Motor neuron (in vitro differentiated cells): ENCODE results near the gene CASP2. TPM values are rescaled to one million over a fixed set of nuclear protein-coding genes. Genes with fewer than 3 reads are reported as not detected.

Experiments
- ATAC-seq, 8 experiments: fragments of 200-7000 bp; cut with Tn5 transposase; replicated peaks in 6 of 8; 2 replicates each; pipeline ENCODE4 v1.8.0; 2021; ENCODE audit warnings: mild to moderate bottlenecking in 8 of 8, moderate library complexity in 8 of 8
- H3K27ac ChIP-seq, 2 donors: fragments of 250-450 bp; sonication (Bioruptor Pico); 2 replicates each; pipeline ENCODE4 v1.9.0; 2021; ENCODE audit warnings: antibody characterized with exemption in 2 of 2, mild to moderate bottlenecking in 2 of 2, moderate library complexity in 1 of 2
- H3K4me1 ChIP-seq, 2 donors: fragments of 250-450 bp; sonication (Bioruptor Pico); replicated peaks in 1 of 2; 2 replicates each; pipeline ENCODE4 v1.6.1; 2021; ENCODE audit warnings: antibody characterized with exemption in 2 of 2, mild to moderate bottlenecking in 2 of 2, moderate library complexity in 1 of 2
- H3K4me3 ChIP-seq, 5 donors: fragments of 250-450 bp; sonication (Bioruptor Pico); 2 replicates each; pipeline ENCODE4 v1.9.0; 2021; ENCODE audit warnings: antibody characterized with exemption in 5 of 5, mild to moderate bottlenecking in 5 of 5, moderate library complexity in 4 of 5
- WGBS, 10 experiments: fragments of 450-650 bp; shearing (Covaris generic); methylation state at CpG; one replicate each; pipeline ENCODE4 v1.0.0; 2022; 5-methylcytosine and 5-hydroxymethylcytosine counted together
- in situ Hi-C, 9 experiments: fragments of 400-800 bp; cut with MboI; loops; one replicate each; pipeline ENCODE4 v1.15.0; 2021; ENCODE audit warnings: low sequenced_read_pairs in 9 of 9, low pct_unique_long_range_greater_than_20kb in 2 of 9; ENCODE audit not compliant: unreplicated experiment in 9 of 9
- total RNA-seq, 8 experiments: library from RNA; unstranded; fragments of 300-600 nt; gene quantifications; 2 replicates each; pipeline versions ENCODE4 v1.2.3 to v1.2.4, GENCODE V29; 2022

Gene CASP2
- total RNA-seq, 8 experiments from 2014 or later = 10.5 to 26.0 (median 14.1) TPM

DNA sequence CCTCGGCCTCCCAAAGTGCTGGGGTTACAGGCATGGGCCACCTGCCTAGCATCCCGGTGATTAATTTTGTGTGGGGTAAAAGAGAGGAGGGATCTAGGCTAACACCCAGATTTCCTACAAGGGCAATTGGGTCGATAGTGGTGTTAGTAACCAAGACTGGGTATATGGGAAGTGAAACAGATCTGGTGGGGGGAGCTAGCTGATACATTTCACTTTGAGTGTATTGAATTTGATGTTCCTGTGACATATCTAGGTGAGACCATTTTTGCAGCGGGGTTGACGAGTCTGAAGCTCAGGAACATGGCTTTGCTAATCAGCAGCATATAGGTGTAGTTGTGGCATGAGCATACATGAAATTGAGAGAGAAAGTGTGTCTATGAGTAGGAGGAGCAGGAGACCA is 39.8 kb downstream of the CASP2 start:
- in situ Hi-C loops = no loop called here
- 89 to 100% (median 96%) methylated on average over 2 to 4 of the region's 5 CpGs; no CpG with 5 or more reads in 5 of the 10 experiments for WGBS, 10 experiments
- no peak overlapping the region for H3K27ac ChIP-seq
- no peak overlapping the region for H3K4me3 ChIP-seq
- no peak for ATAC-seq
- peaks cover 6 to 7% of the 10 kb centered on the region in 2 donors for H3K4me1 ChIP-seq

DNA sequence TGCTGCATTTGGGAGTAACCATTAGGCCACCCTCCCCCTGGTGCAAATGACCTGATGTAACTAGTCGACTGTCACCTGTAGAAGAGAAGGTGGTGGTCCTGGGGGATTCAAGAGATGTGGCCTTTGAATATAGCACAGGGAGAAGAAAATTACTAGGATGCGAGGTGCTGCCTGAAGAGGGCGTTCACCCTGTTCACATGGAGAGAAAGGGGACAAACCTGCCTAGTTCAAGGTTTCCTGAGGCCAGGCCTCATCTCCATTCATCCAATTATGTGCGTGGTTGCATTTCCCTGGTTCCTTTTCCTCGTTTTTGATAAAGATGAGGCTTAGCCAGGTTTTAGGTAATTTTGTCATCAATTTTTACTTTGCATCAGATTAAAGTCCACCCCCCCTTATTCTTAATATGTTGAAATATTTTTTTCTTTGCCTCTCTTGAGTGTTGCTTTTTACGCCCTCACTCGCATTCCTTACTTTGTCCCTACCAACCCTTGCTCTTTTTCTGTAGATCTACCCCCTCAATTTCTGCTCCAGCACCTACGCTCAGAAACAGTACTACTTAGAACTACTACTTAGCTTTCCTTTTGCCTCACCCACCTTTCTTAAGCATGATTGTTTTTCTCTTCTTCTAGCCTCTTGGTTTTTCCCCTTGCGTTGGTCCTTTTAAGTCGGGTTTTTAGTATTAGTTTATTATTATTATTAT is 41.5 kb downstream of the CASP2 start:
- no peak overlapping the region for H3K27ac ChIP-seq
- H3K4me3 ChIP-seq = no peak overlapping the region
- no peak for ATAC-seq
- no peaks in the 10 kb centered on the region for H3K4me1 ChIP-seq
- WGBS, 10 experiments = 70 to 93% (median 84%) methylated on average over 3 to 10 of the region's 10 CpGs
- in situ Hi-C loops = no loop called here

DNA sequence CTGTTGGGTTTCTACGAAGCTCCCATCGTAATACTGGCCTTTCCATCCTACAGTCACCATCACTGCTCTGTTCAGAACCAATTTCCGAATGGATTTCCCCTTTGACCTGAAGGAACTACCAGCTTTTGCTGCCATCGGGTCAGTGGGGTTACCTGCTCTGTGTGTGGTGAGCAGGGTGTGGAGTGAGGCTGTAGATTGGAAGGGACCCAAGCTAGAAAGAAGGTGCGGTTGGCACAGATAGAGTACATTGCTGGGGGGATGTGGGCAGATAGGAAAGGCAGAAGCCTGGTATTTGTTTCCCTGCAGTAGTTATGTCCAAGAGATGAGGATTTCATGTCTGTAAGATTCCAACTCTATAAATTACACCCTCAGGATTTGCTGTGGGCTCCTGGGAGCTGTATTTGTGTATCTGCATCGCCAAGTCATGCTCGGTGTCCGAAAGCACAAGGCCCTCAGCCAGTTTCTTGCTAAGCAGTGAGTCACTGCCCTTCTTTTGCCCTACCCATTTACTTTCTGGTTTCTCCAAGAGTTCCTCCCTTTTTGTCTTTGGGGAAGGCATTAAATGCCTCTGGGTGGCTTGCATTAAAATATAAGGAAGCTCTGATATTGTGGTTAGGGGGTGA is 43.1 kb downstream of the CASP2 start:
- H3K27ac ChIP-seq = no peak overlapping the region
- WGBS, 10 experiments = 60 to 94% (median 87%) methylated on average over 3 to 6 of the region's 8 CpGs; no CpG with 5 or more reads in 3 of the 10 experiments

DNA sequence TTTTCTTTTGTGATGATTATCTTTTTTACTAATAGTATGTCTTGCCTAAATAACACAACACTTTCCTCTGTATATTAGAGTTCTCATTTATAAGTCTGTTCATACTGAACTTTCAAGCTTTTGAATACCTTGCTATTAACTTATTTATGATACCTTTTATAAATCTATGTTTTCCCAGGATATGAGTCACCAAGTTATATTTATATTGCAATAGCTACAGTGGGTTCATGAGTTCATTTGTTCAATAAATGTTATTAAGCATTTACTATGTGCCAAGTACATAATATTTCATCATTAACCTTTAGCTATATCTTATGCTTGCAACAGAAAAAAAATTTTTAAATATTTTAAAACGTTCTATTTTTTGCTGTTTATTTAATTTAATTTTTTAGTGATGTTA is 46.1 kb downstream of the CASP2 start:
- Histone ChIP-seq H3K27ac (no peak overlapping the region), H3K4me1 (no peaks in the 10 kb centered on the region), H3K4me3 (no peak overlapping the region)
- WGBS, 10 experiments = 0 to 40% (median 16%) methylated on average over 1 of the region's 1 CpG
- in situ Hi-C loops = no loop called here
- ATAC-seq = no peak

More for the DNA sequence above, 43.1 kb downstream of the CASP2 start:
- peak in 4 of 8 experiments; percentile 33 to 100 (median 70) for ATAC-seq
- Histone ChIP-seq H3K4me1 (no peaks in the 10 kb centered on the region), H3K4me3 (no peak overlapping the region)
- in situ Hi-C loops = no loop called here

DNA sequence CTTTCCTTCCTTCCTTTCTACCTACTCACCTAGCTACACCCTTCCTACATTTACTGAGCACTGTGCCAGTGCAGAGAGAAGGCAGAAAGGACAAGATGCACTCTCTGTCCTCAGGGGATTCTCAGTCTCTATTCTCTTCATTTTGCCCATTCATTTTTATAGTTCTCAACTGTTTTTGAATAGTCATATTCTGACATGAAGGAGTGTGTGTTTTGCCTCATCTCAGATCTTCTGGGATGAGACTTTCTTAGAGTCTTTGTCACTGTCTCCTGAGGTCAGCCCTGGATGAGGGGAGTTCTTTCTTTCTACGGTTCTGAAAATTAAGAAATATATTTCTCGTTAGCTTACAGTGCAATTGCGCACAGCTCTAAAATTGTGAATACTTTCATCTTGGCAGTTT is 49.1 kb downstream of the CASP2 start:
- no peak for ATAC-seq
- 45 to 100% (median 83%) methylated on average over 1 to 3 of the region's 3 CpGs; no CpG with 5 or more reads in 1 of the 10 experiments for WGBS, 10 experiments
- no peaks in the 10 kb centered on the region for H3K4me1 ChIP-seq
- H3K27ac ChIP-seq = no peak overlapping the region
- in situ Hi-C loops = no loop called here
- no peak overlapping the region for H3K4me3 ChIP-seq

DNA sequence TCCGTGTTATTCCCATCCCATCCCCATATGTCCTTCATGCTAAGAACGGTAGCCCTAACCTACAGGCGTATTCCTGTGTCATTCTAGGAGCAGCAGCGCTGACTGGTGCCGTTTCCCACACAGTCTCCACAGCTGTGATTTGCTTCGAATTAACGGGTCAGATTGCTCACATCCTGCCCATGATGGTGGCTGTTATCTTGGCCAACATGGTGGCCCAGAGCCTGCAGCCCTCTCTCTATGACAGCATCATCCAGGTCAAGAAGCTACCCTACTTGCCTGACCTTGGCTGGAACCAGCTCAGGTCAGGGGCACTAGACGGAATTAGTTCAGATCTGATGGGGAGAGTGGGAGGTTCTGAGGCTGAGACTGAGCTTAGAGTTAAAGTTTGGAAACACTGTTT is 53.7 kb downstream of the CASP2 start:
- no peak for ATAC-seq
- in situ Hi-C loops = no loop called here
- no peaks in the 10 kb centered on the region for H3K4me1 ChIP-seq
- H3K27ac ChIP-seq = no peak overlapping the region
- H3K4me3 ChIP-seq = no peak overlapping the region
- 62 to 100% (median 95%) methylated on average over 1 to 6 of the region's 8 CpGs for WGBS, 10 experiments

DNA sequence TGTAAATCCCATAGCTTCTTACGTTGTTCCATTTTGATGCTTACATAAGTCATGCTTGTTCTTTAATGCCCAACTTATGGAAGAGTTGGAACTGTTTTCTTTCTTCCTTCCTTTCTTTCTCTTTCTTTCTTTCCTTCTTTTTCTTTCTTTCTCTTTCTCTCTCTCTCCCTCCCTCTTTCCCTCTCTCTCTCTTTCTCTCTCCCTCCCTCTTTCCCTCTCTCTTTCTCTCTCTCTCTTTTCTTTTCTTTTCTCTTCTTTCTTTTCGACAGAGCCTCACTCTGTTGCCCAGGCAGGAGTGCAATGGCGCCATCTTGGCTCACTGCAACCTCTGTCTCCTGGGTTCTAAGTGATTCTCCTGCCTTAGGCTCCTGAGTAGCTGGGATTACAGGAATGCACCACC is 55.4 kb downstream of the CASP2 start:
- in situ Hi-C loops = no loop called here
- H3K4me1 ChIP-seq = no peaks in the 10 kb centered on the region

DNA sequence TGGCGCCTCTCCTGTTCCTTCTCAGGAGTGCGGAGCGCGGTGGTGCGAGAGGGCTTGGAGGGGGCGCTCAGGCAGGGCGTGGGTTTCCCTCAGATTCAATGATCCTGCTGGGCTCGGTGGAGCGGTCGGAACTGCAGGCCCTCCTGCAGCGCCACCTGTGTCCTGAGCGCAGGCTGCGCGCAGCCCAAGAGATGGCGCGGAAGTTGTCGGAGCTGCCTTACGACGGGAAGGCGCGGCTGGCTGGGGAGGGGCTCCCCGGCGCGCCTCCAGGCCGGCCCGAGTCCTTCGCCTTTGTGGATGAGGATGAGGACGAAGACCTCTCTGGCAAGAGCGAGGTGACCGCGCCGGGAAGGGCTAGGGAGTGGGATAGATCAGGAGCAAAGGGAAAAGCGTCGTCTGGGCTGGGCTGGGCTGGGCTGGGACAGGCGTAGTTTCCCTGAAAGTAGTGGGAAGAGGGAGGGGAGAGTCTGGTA is 57.3 kb downstream of the CASP2 start:
- Histone ChIP-seq H3K4me1 (no peaks in the 10 kb centered on the region), H3K4me3 (no peak overlapping the region), H3K27ac (no peak overlapping the region)
- ATAC-seq = peak; percentile 90 to 100 (median 97)
- WGBS, 10 experiments = 10 to 57% (median 29%) methylated on average over 1 to 10 of the region's 35 CpGs; no CpG with 5 or more reads in 5 of the 10 experiments
- in situ Hi-C loops = no loop called here

More for the DNA sequence above, 55.4 kb downstream of the CASP2 start:
- no peak overlapping the region for H3K27ac ChIP-seq
- WGBS, 10 experiments = 27 to 93% (median 76%) methylated on average over 1 to 3 of the region's 3 CpGs
- no peak overlapping the region for H3K4me3 ChIP-seq
- ATAC-seq = no peak

DNA sequence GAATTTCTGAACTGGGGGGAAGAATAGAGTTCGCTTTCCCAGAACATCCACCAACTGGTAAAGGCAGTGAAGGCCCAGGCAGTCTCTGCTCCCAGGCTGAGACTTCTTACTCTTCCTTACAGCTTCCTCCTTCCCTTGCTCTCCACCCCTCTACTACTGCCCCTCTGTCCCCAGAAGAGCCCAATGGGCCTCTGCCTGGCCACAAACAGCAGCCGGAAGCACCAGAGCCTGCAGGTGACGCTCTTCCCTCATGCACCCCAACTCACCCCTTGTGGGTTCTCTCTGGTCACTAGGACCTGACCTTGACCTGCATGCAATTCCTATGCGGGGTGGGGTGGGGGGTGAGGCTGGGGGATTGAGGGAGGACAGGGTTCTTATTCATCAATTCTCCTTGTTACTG is 57.9 kb downstream of the CASP2 start:
- H3K27ac ChIP-seq = no peak overlapping the region
- H3K4me1 ChIP-seq = no peaks in the 10 kb centered on the region
- no peak overlapping the region for H3K4me3 ChIP-seq
- in situ Hi-C loops = no loop called here
- WGBS, 10 experiments = 83% methylated on average over 1 of the region's 4 CpGs; no CpG with 5 or more reads in 9 of the 10 experiments
- no peak for ATAC-seq

DNA sequence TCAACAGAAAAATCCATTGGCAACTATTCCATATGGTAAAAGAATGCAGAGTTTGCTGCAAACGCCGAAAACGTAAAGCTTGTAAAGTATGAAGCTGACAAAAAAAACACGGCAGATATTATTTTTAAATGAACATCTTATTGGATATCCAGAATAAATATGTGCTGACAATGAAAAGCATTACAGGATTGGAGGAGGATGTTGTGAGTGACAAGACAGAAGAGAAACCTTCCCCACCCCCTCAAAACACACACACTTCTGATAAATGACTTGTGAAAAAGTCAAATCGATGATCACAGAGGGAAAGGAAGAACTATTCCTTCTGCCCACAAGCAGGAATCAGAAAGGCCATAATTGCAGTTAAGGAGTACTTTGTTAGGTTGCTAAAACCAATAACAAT is 59.8 kb downstream of the CASP2 start:
- H3K4me1 ChIP-seq = peaks cover 5 to 13% of the 10 kb centered on the region in 2 donors
- no peak for ATAC-seq
- no peak overlapping the region for H3K27ac ChIP-seq
- in situ Hi-C loops = no loop called here
- H3K4me3 ChIP-seq = no peak overlapping the region
- 0 to 85% (median 58%) methylated on average over 1 to 5 of the region's 5 CpGs for WGBS, 10 experiments

DNA sequence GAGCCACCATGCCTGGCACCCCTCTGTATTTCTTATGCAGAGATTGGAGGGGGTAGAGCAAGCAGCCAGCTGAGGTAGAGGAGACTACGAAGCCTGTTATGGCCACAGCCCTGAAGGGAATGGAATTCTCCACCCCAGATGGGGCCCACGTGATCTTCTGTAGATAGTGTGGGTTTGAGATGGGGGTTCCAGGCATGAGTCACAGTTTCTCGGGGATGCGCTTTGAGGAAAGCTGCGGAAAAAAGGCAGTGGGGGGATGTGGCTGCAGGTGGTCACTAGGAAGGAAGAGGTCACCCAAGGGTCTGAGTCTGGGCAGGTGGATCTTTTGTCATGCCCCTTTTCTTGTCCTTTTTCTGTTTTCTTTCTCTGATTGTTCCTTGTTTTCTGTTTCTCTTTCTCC is 62.9 kb downstream of the CASP2 start:
- H3K27ac ChIP-seq = no peak overlapping the region
- in situ Hi-C loops = no loop called here
- H3K4me1 ChIP-seq = peaks cover 5 to 13% of the 10 kb centered on the region in 2 donors
- no peak overlapping the region for H3K4me3 ChIP-seq
- WGBS, 10 experiments = 36 to 100% (median 88%) methylated on average over 1 to 4 of the region's 5 CpGs; no CpG with 5 or more reads in 5 of the 10 experiments
- ATAC-seq = peak in 1 of 8 experiments; percentile 39

DNA sequence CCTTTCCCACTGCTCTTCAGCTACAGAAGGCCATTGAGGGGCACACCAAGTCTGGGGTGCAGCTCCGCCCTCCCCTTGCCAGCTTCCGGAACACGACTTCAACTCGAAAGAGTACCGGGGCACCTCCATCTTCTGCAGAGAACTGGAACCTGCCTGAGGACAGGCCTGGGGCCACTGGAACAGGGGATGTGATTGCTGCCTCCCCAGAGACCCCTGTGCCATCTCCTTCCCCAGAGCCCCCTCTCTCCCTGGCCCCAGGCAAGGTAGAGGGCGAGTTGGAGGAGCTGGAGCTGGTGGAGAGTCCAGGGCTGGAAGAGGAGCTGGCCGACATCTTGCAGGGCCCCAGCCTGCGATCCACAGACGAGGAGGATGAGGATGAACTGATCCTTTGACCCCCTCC is 63.4 kb downstream of the CASP2 start:
- ATAC-seq = no peak
- Histone ChIP-seq H3K4me1 (peaks cover 5 to 13% of the 10 kb centered on the region in 2 donors), H3K4me3 (no peak overlapping the region), H3K27ac (no peak overlapping the region)
- 56 to 100% (median 88%) methylated on average over 1 to 6 of the region's 9 CpGs; no CpG with 5 or more reads in 1 of the 10 experiments for WGBS, 10 experiments
- in situ Hi-C loops = no loop called here

DNA sequence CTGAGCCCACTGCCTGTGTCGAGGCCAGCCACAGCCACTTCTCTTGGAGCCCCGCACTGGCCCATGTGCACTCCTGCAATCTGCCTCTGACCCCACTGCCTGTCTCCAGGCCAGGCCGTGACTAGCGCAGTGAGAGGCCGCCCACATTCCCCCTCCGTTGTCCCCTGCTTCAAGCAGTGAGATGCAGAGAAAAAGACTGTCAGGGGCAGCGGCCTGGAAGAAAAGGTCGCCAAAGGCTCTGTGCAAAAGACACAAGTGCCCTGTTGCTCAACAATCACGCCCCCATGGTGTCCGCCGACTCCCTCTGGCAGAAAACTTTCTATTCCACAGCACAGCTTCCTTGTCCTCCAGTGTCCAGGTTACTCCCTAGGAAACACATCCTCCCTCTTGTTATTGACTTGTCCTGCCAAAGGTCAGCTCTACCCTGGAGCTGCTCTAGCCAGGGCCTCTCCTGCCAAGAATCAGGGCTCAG is 64.4 kb downstream of the CASP2 start:
- WGBS, 10 experiments = 0 to 36% (median 22%) methylated on average over 1 to 6 of the region's 11 CpGs; no CpG with 5 or more reads in 7 of the 10 experiments
- Histone ChIP-seq H3K4me3 (no peak overlapping the region), H3K4me1 (peaks cover 5 to 13% of the 10 kb centered on the region in 2 donors), H3K27ac (peak overlapping the region in 1 of 2 donors; percentile 21)
- ATAC-seq = peak in 5 of 8 experiments; percentile 71 to 88 (median 79)
- in situ Hi-C loops = no loop called here
